T follicular helper cell (primary cell): ENCODE results near the gene FAM107B.
"Not testable (repeated sequence)": the region's sequence is repeated elsewhere in the genome, so short reads cannot be mapped to it uniquely, and the experiment has no call there.

ENCODE experiments used
- DNase-seq: peaks from one replicate; pipeline ENCODE4 v3.0.0-alpha.2; 2020; ENCODE audit warnings: low read depth
- total RNA-seq, 2 experiments: gene quantifications; one replicate each; lab custom pipeline; 2026; lab: John Stamatoyannopoulos, UW

Gene FAM107B
- total RNA-seq: 452 to 485 reads per million in 2 experiments

GRCh38 chr10:14774797-14775196 is at the start of gene FAM107B:
Gene FAM107B, minus strand, starts transcription at chr10:14774897. Its CDS starts 234 bp downstream, at chr10:14774663.
- no peak for DNase-seq

- DNase-seq: no peak
Measured at GRCh38 chr10:14823966-14824365, 49.3 kb upstream of the FAM107B start.

- peak; percentile 10 for DNase-seq
Measured at GRCh38 chr10:14822879-14823755, 48.4 kb upstream of the FAM107B start.

GRCh38 chr10:14821635-14822375 is 47.1 kb upstream of the FAM107B start:
- DNase-seq: no peak

- no peak for DNase-seq
Measured at GRCh38 chr10:14820775-14821154, 46.1 kb upstream of the FAM107B start.

- DNase-seq: no peak
Measured at GRCh38 chr10:14820010-14820774, 45.5 kb upstream of the FAM107B start.

- not testable (repeated sequence) for DNase-seq
Measured at GRCh38 chr10:14816717-14817116, 42.0 kb upstream of the FAM107B start.

- no peak for DNase-seq
Measured at GRCh38 chr10:14815681-14816080, 41.0 kb upstream of the FAM107B start.

- DNase-seq: no peak
Measured at GRCh38 chr10:14812271-14812670, 37.6 kb upstream of the FAM107B start.

GRCh38 chr10:14810969-14811953 is 36.6 kb upstream of the FAM107B start:
- no peak for DNase-seq

GRCh38 chr10:14806318-14806717 is 31.6 kb upstream of the FAM107B start:
- no peak for DNase-seq

GRCh38 chr10:14803827-14804226 is 29.1 kb upstream of the FAM107B start:
- DNase-seq: no peak

GRCh38 chr10:14801723-14802122 is 27.0 kb upstream of the FAM107B start:
- DNase-seq: no peak

GRCh38 chr10:14800397-14800796 is 25.7 kb upstream of the FAM107B start:
- no peak for DNase-seq

- DNase-seq: no peak
Measured at GRCh38 chr10:14798636-14799035, 23.9 kb upstream of the FAM107B start.

GRCh38 chr10:14787938-14788337 is 13.2 kb upstream of the FAM107B start:
- DNase-seq: no peak

- no peak for DNase-seq
Measured at GRCh38 chr10:14784459-14785055, 9.9 kb upstream of the FAM107B start.

- no peak for DNase-seq
Measured at GRCh38 chr10:14782691-14783363, 8.1 kb upstream of the FAM107B start.

- DNase-seq: no peak
Measured at GRCh38 chr10:14781763-14782162, 7.1 kb upstream of the FAM107B start.
